ENCODE measurements around the gene LRRTM4. TPM values are rescaled to one million over a fixed set of nuclear protein-coding genes. Genes with fewer than 3 reads are reported as not detected.
A peak's percentile ranks its signal among the peaks of the same experiment; 100 is the strongest.

LRRTM4 gene
- total RNA-seq, 1 experiment from 2014 or later, result not detected

DNA sequence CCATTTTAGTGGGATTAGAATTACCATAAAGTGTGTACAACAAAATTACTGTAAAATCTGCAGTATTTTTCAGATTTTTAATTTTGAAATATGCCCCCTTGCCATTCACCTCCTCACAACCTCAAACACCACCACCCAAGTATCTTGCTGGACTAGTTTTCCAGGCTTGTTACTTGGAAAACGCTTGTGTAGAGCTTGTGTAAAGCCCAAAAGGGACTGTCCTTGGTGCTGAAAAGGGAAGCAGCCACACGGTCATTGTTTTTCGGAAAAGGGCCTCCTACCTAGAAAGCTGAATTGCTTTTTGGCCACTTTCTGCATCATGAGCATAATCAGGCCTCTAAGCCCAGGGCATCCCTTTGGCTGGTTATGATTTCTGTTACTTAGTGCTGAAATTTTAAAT is 563.4 kb downstream of the LRRTM4 start:
- Histone ChIP-seq H3K4me3 (no peak overlapping the region), H3K9me3 (no peaks in the 10 kb centered on the region), H3K27me3 (no peaks in the 10 kb centered on the region), H3K36me3 (no peaks in the 10 kb centered on the region)
- no peak for DNase-seq

DNA sequence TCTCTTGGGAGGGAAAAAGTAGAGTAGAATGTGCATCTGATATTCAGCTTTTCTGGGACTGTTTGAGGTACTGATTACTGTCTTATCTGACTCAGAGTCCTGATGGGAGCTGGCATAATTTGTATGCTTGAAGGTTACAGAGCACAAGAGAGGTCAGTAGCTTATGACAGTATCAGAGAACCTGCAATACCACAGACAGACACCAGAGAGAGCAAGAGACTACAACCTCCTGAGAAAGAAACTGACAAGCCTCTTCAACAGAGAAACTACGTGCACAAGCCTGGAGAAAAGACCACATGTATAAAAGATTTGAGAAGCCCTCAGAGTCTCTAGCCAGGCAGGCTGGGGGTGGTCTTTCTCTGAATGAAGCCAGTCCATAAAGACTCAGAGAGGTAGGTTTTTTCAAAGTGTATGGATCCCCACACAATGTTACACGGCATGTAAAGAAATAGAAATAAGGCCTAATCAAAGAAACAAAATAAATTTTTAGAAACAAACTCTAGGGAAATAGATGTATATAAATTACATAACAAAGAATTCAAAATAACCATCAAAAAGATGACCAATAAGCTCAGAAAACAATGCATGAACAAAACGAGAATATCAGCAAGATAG is 568.3 kb downstream of the LRRTM4 start:
- no peak for DNase-seq
- Histone ChIP-seq H3K9me3 (no peaks in the 10 kb centered on the region), H3K27me3 (no peaks in the 10 kb centered on the region), H3K36me3 (no peaks in the 10 kb centered on the region), H3K4me3 (no peak overlapping the region)

DNA sequence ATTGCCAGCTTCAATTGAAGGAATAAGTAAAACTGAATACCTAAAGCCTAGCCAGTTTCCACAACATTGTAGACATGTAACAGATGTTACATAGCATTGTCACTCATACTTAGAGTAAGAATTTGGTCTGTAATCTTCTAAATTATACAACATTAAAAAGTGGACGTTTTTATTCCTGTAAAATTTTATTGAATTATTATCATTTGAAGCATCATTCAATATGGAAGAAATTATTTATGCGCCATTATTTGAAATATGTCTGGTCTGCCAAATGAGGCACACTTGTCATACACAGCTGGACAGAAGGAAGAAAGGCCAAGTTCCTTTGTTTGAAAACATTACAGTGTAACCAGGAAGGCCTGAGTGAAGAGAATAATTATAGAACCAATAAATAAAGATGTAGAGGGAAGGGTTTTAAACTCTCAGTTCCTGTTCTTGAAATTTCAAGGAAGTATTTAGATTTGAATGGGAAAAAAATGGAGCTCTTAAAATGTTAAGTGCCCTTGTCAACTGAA is 575.5 kb downstream of the LRRTM4 start:
- no peaks in the 10 kb centered on the region for H3K27me3 ChIP-seq
- H3K36me3 ChIP-seq, result no peaks in the 10 kb centered on the region
- no peak for DNase-seq
- no peaks in the 10 kb centered on the region for H3K9me3 ChIP-seq
- H3K4me3 ChIP-seq, result no peak overlapping the region

DNA sequence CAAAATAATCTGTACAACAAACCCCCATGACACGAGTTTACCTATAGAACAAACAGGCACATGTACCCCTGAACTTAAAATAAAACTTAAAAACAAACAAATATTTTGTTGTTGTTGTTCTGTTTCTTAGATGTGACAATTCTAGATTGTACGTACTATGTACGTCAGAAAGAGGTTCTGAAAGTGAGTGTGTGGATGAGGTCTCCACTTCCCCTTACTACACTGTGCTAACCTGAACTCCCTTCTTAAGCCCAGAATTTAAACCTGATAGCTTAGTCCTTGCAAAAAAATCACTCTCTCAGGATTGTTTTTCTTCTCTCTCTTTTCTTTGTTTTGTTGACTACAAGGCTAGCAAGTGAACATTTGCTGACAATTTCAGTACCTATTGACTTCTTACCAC is 581.6 kb downstream of the LRRTM4 start:
- no peak for DNase-seq
- H3K4me3 ChIP-seq, result no peak overlapping the region
- no peaks in the 10 kb centered on the region for H3K36me3 ChIP-seq
- no peaks in the 10 kb centered on the region for H3K9me3 ChIP-seq
- no peaks in the 10 kb centered on the region for H3K27me3 ChIP-seq

DNA sequence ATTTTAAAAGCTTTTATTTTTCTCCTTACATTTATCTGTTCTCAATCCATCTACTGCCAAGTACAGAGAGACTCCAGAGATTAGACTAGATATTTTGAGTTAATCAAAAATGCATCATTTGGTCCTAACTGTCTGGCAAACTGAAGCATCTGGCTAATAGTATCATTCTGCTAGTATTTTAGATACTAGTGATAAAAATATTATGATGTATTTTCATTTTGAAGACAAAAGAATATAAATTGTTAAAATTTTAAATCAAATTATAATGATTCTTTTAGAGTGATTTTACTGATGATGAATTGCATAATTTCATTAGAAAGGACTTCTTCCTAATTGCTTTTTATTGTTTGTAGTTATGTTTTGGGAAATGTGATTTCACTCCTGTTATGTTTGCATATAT is 584.0 kb downstream of the LRRTM4 start:
- DNase-seq, result no peak
- H3K9me3 ChIP-seq, result no peaks in the 10 kb centered on the region

DNA sequence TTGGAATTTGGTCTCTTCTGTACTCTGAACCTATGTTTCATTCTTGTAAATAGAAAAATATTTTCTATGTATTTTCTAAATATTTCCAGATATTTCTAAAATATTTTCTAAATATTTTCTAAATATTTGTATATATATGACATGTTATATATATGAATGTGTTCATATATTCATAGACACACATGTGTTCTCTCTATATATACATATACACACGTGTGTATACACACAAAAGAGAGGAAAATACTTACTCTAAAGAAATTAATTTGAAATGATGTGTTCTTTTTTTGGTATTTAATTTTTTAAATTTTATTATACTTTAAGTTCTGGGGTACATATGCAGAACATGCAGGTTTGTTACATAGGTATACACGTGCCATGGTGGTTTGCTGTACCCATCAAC is 589.6 kb downstream of the LRRTM4 start:
- Histone ChIP-seq H3K27me3 (no peaks in the 10 kb centered on the region), H3K9me3 (no peaks in the 10 kb centered on the region), H3K4me3 (no peak overlapping the region), H3K36me3 (no peaks in the 10 kb centered on the region)
- DNase-seq, result no peak

More for the DNA sequence above, 584.0 kb downstream of the LRRTM4 start:
- H3K36me3 ChIP-seq, result no peaks in the 10 kb centered on the region
- no peaks in the 10 kb centered on the region for H3K27me3 ChIP-seq
- H3K4me3 ChIP-seq, result no peak overlapping the region

DNA sequence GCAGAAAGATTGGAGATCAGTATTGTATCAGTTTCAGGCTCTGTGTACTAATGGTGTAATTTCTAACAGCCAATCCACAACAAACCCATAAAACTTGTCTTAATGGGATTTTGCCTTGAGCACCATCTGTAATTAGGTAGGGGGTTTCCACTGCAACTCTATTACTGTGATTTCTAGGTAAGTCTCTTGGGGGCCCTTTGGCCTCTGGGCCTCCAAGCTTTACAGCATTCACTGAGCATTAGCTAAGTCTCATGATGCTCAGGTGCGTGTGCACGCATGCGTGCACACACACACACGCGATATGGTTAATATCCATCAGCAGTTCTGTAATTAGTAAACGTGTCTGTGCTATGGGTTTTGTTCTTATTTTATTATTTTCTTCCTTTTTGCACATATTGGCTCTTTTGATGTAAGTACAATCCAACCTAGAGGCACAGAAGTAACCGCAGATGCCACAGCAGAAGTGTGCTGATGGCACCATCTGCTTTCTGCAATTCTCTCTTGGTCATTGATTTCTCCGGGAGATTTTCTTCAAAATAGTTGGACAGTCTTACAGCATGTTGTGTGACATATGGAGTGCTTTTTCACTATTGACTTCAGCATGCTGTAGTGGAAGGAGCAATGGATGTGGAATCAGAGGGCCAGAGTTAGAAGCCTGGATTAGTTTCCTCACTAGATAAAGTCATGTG is 592.0 kb downstream of the LRRTM4 start:
- H3K27me3 ChIP-seq, result no peaks in the 10 kb centered on the region
- no peak for DNase-seq
- H3K36me3 ChIP-seq, result no peaks in the 10 kb centered on the region
- no peak overlapping the region for H3K4me3 ChIP-seq
- H3K9me3 ChIP-seq, result no peaks in the 10 kb centered on the region

DNA sequence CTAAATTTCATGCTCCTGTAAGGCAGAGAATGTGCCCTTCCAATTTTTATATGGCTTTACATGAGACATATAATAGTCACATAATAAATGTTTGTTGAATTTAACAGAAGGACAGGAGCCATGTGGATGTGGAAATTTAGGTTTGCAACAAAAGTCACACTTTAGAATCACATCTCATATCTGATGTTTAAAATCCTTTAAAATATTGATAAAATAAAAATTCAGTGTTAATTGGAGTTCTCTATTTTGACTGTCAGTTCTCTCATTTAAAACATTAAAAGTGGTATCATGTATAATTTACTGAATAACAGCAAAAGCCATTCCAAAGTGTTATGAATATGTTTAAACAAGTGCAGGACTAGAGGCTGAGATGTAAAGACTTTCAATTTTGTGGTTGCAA is 594.1 kb downstream of the LRRTM4 start:
- no peak for DNase-seq
- no peaks in the 10 kb centered on the region for H3K36me3 ChIP-seq
- H3K4me3 ChIP-seq, result no peak overlapping the region
- H3K27me3 ChIP-seq, result no peaks in the 10 kb centered on the region
- H3K9me3 ChIP-seq, result no peaks in the 10 kb centered on the region

DNA sequence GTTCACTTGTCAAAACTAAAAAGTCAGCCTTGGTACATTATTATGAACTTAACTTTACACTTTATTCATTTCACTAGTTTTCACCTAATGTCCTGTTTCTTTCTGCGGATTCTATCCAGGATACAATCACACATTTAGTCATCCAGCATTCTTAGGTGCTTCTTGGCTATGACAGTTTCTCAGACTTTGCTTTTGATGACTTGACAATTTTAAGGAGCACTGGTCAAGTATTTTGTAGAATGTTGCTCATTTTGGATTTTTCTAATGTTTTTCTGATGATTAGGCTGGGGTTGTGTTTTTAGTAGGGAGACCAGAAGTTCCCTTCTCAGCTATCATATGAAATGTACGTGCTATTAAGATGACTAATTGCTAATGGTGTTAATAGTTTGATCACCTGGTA is 601.2 kb downstream of the LRRTM4 start:
- no peaks in the 10 kb centered on the region for H3K9me3 ChIP-seq
- no peak overlapping the region for H3K4me3 ChIP-seq
- no peak for DNase-seq
- no peaks in the 10 kb centered on the region for H3K36me3 ChIP-seq
- H3K27me3 ChIP-seq, result no peaks in the 10 kb centered on the region

DNA sequence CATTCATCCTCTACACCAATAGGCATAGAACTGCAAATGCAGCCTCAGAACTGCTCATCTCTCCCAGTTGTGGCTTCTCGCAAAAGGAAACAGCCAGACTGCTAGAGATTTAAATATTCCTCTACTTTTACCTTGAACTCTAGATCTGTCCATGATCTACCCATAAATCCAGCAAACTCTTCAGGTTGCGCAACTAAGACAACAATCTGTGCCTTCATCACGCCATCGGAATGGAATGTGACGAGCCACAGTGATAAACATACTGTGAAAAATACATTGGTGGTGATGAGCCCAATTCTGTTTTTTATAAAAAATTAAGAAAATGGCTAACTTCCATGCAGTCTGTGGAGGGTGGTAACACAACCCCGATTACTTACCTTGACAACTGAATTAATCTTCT is 626.7 kb downstream of the LRRTM4 start:
- no peak for DNase-seq
- H3K4me3 ChIP-seq, result no peak overlapping the region
- H3K36me3 ChIP-seq, result no peaks in the 10 kb centered on the region
- H3K27me3 ChIP-seq, result no peaks in the 10 kb centered on the region
- no peaks in the 10 kb centered on the region for H3K9me3 ChIP-seq

DNA sequence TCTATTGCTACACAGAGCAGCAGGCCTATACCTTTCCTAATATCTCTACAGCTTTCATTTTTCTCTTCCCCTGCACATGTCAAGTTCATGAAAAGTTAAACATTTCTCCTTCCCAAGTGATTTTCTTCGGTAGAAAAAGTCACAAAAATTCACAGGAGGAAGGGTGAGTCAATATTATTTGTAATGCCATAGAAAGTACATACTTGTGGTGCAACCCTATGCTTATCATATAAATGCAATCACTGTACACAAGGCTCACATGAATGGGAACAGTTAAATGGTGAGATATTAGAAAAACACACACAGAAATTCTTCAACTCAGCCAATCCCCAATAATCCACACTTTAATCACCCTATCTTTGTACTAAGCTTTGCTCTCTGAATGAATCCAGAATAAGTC is 651.6 kb downstream of the LRRTM4 start:
- Histone ChIP-seq H3K27me3 (no peaks in the 10 kb centered on the region), H3K36me3 (no peaks in the 10 kb centered on the region), H3K4me3 (no peak overlapping the region), H3K9me3 (no peaks in the 10 kb centered on the region)
- DNase-seq, result no peak

DNA sequence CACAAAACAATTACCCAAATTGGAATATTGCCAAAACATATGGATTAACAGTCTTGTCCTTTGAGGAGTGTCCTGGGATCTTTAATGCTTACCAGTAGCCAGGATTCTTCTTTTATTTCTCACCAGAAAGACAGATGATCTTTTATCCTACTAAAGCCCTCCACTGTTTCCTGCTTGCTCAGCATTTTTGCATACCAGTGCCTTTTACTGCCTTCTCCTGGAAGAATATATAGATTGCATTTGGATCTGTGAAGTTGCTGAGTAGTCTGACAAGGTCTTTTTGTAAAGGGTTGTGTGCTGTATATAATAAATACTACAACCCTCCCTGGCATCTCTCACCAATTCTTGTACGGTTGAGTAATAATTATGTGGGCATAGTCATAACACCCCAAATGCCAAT is 652.2 kb downstream of the LRRTM4 start:
- H3K36me3 ChIP-seq, result no peaks in the 10 kb centered on the region
- H3K27me3 ChIP-seq, result no peaks in the 10 kb centered on the region
- H3K4me3 ChIP-seq, result no peak overlapping the region
- H3K9me3 ChIP-seq, result no peaks in the 10 kb centered on the region
- no peak for DNase-seq

DNA sequence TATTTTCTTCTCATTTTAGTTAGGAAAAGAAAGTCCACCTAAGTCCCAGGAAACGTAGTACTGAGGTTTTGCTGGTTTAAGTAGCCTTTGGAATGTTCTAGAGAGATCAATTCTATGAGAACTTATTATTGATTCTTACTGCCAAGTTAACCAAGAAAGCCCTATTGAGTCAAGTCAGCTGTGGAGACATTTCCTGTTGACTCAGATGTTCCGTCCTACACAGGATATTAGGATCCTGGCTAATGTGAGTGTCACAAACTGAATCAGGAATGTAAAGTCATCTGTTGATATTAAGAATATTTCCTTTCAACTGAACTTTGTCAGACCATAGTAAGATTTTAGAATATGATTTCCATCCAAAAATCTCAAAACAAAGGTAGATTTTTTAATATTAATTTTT is 654.3 kb downstream of the LRRTM4 start:
- DNase-seq, result peak; percentile 25
- H3K4me3 ChIP-seq, result no peak overlapping the region
- H3K27me3 ChIP-seq, result no peaks in the 10 kb centered on the region
- H3K36me3 ChIP-seq, result no peaks in the 10 kb centered on the region
- H3K9me3 ChIP-seq, result no peaks in the 10 kb centered on the region

DNA sequence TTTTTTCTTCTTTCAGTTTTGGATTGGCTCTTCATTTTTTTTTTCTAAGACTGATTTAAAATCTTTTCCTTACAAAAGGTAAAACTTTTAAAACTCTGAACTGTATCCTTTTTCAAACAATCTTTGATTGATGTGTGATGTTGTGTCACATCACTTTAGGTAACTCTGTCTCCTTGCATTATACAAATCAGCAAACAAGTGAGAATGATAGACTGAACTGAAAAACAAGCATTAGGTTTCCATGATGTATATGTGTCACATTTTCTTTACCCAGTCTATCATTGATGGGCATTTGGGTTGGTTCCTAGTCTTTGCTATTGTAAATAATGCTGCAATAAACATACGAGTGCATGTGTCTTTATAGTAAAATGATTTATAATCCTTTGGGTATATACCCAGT is 655.7 kb downstream of the LRRTM4 start:
- Histone ChIP-seq H3K27me3 (no peaks in the 10 kb centered on the region), H3K4me3 (no peak overlapping the region), H3K36me3 (no peaks in the 10 kb centered on the region), H3K9me3 (no peaks in the 10 kb centered on the region)
- no peak for DNase-seq

DNA sequence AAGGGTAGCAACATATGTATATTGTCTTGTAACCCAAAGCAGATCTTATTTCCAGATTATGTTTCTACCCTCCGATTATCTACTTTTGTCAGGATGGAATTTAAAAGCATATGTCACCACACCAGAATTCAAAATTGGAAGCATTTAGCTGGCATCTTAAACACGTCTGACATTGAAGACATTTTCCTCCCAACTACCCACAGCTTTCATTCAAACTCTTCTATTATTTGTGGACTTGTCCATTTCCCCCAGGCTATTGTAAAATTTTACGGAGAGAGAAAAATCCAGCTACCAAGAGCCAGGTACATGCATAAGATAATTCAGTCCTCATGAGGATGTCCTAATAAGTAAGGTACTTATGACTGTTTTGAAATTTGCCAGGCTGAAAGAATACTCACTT is 659.3 kb downstream of the LRRTM4 start:
- Histone ChIP-seq H3K4me3 (no peak overlapping the region), H3K36me3 (no peaks in the 10 kb centered on the region), H3K27me3 (no peaks in the 10 kb centered on the region), H3K9me3 (no peaks in the 10 kb centered on the region)
- no peak for DNase-seq

DNA sequence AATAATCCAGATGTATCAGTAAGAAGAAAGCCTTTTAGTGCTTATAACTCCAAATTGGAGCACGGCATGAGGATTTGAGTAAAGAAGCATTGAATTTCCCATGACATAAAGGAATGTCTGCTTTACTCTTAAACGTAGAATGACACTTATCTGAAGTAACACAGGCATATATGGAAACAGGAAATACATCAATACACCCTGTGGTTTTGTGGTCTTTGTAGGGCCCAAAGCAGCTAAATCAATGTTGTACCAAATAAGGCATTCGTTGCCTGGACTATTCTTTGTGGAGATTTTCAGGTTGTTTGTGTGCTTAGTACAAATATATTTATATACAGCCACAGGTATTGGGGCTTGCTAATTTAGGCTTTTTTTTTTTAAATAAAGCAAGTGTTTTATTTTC is 660.5 kb downstream of the LRRTM4 start:
- no peaks in the 10 kb centered on the region for H3K9me3 ChIP-seq
- no peaks in the 10 kb centered on the region for H3K27me3 ChIP-seq
- H3K36me3 ChIP-seq, result no peaks in the 10 kb centered on the region
- no peak overlapping the region for H3K4me3 ChIP-seq
- no peak for DNase-seq

DNA sequence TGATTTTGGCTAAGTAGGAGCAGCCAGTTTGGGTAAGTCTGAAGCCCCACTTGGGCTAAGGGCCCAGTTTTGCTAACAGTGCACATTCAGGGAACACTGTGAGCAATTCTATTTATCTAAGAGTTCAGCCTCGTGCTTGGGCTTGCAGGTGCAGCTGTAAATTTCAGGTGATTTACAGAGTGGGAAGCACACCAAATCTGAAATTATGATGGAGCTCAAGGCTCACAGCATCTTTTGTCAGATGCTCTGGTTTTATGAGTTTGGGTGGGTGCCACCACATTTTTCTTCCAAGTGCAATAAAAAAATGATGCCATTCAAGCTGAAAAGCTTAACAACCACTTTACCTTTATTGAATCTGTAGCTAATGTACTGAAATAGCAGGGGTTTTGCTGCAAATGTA is 671.2 kb downstream of the LRRTM4 start:
- H3K4me3 ChIP-seq, result no peak overlapping the region

DNA sequence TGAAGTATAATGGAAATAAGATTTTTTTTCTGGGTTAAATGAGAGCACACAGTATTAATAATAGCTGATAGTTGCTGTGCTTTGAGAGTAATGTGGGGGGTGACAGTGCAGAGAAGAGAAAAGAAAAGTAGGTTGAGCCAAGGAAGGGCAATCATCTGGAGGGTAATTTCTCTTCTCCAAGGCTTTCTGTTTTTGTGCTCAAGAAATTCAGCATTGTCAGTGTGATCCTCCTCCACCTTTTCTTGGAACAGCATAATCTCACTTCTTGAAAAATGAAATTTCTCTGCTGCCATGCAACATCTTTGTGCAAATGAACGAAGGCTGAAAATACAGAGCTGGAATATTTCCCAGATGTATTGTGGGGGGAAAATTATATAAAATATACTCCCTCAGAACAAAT is 673.1 kb downstream of the LRRTM4 start:
- Histone ChIP-seq H3K9me3 (no peaks in the 10 kb centered on the region), H3K4me3 (no peak overlapping the region), H3K36me3 (no peaks in the 10 kb centered on the region), H3K27me3 (no peaks in the 10 kb centered on the region; the same call in 1 of the 2 replicates)
- DNase-seq, result no peak

More for the DNA sequence above, 671.2 kb downstream of the LRRTM4 start:
- no peaks in the 10 kb centered on the region for H3K9me3 ChIP-seq
- H3K36me3 ChIP-seq, result no peaks in the 10 kb centered on the region
- DNase-seq, result no peak
- no peaks in the 10 kb centered on the region; the same call in 1 of the 2 replicates for H3K27me3 ChIP-seq
